UCSD-AML1 (cell line): Measurements from ENCODE around the gene RASSF7.
"Not testable (repeated sequence)": the region's sequence is repeated elsewhere in the genome, so short reads cannot be mapped to it uniquely, and the experiment has no call there.

Experiments
- DNase-seq: peaks from one replicate; lab custom pipeline; 2025; ENCODE audit not compliant: unreplicated experiment; lab: John Stamatoyannopoulos, UW

Gene RASSF7

GRCh38 chr11:560305-561147, at the start of gene RASSF7, which contains the start of gene LMNTD2:
RASSF7 (plus strand) TSS chr11:560970; CDS start chr11:561769, 799 bp downstream.
LMNTD2 (minus strand) TSS chr11:560738; CDS start chr11:560716, 22 bp downstream.
- peak; percentile 94 for DNase-seq

DNA sequence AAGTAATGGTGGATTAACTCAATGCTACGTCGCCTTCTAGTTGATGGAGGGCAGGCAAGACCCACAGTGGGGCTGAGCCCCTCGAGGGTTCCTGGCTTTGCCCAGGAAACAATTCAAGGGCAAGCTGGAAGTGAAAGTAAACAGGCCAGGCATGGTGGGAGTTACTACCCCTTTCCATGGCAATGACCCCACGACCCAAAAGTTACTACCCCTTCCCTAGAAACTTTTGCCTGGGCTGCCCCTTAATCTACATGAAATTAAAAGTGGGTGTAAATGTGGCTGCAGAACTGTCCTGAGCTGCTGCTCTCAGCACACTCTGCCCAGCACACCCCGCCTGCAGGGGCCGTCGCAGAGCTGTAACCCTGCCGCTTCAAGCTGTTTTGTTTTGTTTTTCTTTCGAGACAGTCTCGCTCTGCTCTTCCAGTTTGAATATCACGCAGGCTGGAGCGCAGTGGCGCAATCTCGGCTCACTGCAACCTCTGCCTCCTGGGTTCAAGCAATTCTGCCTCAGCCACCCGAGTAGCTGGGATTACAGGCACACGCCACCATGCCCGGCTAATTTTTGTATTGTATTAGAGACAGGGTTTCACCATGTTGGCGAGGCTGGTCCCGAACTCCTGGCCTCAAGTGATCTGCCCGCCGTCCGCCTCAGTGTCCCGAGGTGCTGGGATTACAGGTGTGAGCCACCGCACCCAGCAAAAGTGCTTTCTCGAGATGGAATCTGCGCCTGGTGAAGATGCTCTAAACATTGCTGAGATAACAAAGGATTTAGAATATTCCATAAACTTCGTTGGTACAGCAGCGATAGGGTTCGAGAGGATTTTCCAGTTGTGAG, 47.8 kb upstream of the RASSF7 start:
- no peak for DNase-seq

- no peak for DNase-seq
Measured at GRCh38 chr11:514606-515005, 46.2 kb upstream of the RASSF7 start.

DNA sequence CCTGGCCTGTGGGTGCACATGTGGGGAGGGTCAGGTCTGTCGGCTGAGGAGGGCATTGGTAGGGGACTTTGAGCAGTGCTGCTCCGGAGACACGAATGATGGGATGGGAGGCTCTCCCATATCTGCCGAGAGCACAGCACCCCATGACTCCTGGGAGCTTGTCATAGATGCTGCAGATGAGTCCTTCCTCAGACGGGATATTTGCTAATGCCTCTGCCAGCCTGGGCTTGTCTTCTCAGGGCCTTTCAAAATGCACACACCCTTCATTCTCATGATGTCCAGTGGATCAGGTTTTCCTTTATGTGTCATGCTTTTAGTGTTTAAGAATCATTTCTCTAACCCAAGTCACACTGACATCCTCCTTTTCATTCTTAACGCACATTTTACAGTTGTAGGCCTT, 45.6 kb upstream of the RASSF7 start:
- DNase-seq, result no peak

- no peak for DNase-seq
Measured at GRCh38 chr11:516400-516799, 44.4 kb upstream of the RASSF7 start.

- DNase-seq, result not testable (repeated sequence)
Measured at GRCh38 chr11:516918-517685, 43.7 kb upstream of the RASSF7 start.

DNA sequence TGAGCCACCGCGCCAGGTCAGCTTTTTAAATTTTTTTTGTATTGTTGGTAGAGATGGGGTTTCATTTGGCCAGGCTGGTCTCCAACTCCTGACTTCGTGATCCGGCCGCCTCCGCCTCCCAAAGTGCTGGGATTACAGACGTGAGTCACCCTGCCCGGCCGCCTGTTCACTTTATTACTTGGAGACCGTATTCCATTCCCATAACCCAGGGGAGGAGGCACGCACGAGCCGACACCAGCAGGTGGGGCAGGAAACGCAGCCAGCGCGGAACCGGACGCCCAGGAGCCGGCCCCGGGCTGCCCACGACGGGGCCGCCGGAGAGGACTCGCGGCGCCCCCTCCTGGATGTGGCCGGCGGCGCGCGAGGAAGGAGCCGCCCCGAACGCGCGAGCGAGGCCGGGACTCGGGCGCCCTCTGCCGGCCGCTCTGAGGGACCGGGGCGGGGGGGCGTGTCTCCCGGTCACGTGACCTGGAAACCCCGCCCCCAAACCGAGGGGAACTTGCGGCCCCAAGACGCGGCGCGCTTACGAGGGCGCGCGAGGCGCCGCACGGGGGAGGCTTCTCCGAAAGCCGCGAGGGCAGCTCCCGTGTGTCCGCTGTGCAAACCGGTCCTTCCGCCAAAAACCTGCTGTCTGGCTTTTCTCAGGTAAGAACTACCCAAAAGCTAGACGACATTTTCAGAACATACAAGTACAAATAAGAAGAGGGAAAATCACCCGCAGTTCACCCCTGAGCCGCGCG, 42.1 kb upstream of the RASSF7 start:
- DNase-seq, result no peak

DNA sequence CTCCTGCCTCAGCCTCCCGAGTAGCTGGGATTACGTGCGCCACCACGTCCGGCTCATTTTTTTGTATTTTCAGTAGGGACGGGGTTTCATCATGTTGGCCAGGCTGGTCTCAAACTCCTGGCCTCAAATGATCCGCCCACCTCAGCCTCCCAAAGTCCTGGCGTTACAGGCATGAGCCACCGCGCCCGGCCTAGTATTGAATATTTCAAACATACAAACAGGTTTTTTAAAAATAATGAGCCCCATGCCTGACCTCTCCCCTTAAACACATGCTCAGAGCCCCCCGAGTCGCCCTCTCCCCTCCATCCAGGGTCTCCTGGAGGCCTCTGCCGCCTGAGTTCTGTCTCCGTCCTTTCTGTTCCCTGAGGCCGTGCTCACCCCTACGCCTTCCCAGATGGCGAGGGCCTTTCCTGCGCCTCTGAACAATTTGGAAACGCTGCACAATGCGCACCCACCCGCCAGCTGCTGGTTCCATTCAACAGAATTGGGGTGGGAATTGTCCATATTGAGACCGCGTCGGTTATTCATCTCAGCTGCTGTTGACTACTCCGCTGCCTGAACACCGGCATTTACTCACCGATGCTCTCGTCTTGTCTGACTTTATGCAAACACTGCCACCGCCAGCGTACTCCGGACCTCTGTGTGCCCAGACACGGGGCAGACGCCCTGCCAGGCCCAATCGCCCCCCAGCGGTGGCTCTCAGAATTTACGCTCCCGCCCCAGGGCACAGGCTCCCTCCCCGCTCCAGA, 40.2 kb upstream of the RASSF7 start:
- no peak for DNase-seq

- DNase-seq, result no peak
Measured at GRCh38 chr11:521177-521688, 39.5 kb upstream of the RASSF7 start.

GRCh38 chr11:526192-526591, 34.6 kb upstream of the RASSF7 start:
- DNase-seq, result no peak

DNA sequence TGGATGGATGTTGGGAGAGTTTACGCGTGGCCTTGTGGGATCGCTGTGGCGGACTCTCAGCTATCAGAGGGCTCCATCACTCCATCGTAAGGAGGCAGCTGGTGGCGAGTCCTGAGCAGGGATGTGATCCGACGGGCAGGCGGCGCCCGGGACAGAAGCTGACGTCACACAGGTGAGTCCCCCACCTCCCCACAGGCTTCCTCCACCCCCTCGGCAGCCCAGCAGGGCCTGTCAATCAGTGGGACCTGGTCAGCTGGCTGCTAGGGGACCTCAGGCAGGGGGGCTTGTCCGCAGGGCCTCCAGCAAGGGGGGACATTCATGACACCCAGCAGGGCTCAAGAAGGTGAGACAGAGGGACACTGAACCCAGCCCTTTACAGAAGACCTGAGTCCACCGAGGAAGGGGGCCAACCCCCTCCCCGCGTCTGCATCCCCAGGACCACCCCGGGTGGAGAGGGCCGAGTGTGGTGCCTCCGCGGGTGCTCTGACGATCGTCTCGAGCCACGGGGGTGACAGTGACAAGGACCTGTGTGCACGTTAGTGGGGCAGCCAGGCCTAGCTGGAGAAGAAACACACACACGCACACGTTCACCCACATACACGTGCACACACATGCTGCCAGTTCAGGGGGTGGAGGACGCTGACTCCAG, 32.5 kb upstream of the RASSF7 start:
- no peak for DNase-seq

DNA sequence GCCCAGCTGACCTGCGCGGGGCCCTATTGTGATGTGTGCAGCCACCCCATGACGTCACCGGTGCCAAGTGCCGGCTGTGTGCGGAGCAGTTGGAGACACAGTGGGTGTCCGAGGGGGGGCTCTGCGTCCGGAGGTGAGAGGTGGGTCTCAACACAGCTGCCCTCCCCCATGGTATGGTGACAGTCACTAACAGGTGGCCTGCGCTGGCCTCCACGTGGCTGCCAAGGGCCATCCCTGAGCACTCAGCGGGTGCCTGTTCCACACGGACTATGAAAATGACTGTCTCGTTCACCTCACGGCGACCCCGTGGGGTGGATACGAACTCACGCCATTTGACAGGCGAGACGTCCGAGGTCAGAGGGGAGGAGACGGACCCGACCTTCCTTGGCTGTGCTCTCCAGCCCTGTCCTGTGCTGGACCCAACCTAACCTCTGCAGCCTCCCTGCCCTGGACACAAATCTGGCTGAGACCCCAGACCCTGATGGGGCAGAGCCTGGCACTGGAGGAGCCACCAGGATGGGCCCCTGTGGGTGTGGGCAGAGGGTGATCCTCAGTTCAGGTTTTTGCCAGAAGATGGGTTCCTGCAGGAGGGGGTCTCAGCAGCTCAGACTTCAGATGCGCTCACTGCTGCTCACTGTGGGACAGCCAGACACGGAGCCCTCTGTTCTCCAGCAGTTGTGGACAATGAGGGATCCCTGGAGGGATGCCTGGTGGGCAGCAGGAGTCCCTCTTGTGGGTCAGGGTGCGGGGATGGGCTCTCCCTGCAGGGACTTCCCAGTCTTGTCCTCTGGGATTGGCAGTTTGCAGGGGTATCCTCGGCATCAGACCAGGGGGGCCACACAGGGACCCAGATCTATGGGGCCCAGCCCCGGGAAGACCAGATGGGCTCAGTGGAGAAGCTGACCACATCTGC, 31.7 kb upstream of the RASSF7 start:
- no peak for DNase-seq

- DNase-seq, result no peak
Measured at GRCh38 chr11:529728-530411, 30.9 kb upstream of the RASSF7 start.

- no peak for DNase-seq
Measured at GRCh38 chr11:530960-531831, 29.6 kb upstream of the RASSF7 start.

DNA sequence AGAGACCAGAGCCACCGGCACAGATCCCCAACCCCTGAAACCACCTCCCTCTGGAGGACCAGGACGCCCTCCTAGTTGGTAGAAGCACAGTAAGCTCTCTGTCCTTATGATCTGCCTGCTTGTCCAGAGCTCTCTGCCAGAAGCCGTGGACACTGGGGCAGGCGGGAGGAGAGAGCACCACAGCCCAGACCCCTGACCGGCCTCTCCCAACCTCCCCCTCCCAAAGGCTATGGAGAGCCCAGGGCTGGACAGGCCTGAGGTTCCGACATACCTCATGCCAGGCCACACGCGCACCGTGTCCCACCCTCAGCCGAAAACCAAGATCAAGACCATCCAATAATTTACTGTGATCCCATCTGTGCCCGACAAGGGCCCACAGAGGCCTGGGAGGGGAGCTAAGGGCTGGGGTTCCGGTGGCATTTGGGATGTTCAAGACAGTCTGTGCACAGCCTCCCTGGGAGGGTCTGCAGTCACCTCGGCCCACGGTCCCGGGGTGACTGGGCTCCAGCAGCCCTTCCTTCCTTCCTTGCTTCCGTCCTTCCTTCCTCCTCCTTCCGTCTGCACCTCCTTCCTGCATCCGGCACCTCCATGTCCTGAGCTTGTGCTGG, 28.7 kb upstream of the RASSF7 start:
- no peak for DNase-seq

- DNase-seq, result no peak
Measured at GRCh38 chr11:532527-532985, 28.2 kb upstream of the RASSF7 start.
